Fibroblast of villous mesenchyme (primary cell): ENCODE results near the gene CRABP2. TPM values are rescaled to one million over a fixed set of nuclear protein-coding genes. Genes with fewer than 3 reads are reported as not detected.

Experiments used
- DNase-seq: peaks from one replicate; pipeline ENCODE4 v3.0.0-alpha.2; 2010; ENCODE audit warnings: low read depth
- H3K4me3 ChIP-seq: 2 replicates; pipeline ENCODE4 v1.5.1; 2011; ENCODE audit warnings: low read depth, mild to moderate bottlenecking, low read length
- total RNA-seq: library from RNA; depleted of rRNA; stranded (reverse); fragments of >200 nt; gene quantifications from 2 replicates; pipeline ENCODE4 v1.2.3, GENCODE V29; 2012
- TF ChIP-seq, protein P1 (sequence below): IDR thresholded peaks from 2 replicates; pipeline ENCODE4 v1.5.1; 2012; ENCODE audit warnings: low read depth, mild to moderate bottlenecking, low read length; ENCODE audit not compliant: insufficient read depth

CRABP2 gene
- total RNA-seq, 1 donor: 80.7 TPM

DNA sequence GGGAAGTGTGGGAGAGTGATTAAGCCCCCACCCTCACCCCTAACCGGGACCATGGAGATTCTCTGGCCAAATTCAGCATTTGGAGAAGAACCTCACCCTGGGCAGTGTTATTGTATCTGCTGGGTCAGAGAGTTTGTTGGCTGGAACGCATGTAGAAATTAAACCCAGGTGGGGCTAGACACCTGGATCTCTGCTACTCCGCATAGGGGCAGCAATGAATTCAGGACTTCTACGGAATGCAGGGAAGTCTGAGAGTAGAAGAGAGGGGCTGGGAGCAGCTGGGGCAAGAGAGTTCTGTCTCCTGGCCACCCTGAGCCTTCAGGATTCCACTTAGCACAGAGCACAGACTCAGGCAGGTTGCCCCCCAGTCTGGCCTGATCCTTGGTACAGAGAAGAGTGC lies 3.6 kb upstream of the CRABP2 start:
- TF ChIP-seq, protein P1, sequence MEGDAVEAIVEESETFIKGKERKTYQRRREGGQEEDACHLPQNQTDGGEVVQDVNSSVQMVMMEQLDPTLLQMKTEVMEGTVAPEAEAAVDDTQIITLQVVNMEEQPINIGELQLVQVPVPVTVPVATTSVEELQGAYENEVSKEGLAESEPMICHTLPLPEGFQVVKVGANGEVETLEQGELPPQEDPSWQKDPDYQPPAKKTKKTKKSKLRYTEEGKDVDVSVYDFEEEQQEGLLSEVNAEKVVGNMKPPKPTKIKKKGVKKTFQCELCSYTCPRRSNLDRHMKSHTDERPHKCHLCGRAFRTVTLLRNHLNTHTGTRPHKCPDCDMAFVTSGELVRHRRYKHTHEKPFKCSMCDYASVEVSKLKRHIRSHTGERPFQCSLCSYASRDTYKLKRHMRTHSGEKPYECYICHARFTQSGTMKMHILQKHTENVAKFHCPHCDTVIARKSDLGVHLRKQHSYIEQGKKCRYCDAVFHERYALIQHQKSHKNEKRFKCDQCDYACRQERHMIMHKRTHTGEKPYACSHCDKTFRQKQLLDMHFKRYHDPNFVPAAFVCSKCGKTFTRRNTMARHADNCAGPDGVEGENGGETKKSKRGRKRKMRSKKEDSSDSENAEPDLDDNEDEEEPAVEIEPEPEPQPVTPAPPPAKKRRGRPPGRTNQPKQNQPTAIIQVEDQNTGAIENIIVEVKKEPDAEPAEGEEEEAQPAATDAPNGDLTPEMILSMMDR: no peak
- DNase-seq: no peak
- no peak overlapping the region for H3K4me3 ChIP-seq

DNA sequence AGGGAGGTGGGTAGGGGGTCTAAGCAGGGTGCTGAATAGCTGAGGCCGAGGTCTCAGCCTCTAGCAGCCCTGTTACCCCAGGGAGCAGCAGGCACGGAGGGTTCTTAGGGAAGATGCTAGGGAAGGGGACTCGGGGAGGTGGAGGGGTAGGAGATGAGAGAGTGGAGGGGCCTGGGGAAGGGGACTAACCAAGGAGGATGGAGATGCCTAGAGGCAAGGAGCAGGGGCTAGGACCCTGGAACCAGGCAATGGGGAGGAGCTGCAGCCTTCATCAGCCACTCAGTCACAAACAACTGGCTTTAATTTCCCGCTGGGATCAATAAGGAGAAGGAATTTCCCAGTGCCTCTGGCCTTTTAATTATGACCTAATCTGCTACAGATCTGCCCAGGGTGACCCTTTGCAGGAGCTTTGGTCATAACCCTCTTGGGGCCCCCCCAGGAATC lies 2.9 kb upstream of the CRABP2 start:
- no peak for DNase-seq
- H3K4me3 ChIP-seq: no peak overlapping the region
- TF ChIP-seq, protein P1: no peak

DNA sequence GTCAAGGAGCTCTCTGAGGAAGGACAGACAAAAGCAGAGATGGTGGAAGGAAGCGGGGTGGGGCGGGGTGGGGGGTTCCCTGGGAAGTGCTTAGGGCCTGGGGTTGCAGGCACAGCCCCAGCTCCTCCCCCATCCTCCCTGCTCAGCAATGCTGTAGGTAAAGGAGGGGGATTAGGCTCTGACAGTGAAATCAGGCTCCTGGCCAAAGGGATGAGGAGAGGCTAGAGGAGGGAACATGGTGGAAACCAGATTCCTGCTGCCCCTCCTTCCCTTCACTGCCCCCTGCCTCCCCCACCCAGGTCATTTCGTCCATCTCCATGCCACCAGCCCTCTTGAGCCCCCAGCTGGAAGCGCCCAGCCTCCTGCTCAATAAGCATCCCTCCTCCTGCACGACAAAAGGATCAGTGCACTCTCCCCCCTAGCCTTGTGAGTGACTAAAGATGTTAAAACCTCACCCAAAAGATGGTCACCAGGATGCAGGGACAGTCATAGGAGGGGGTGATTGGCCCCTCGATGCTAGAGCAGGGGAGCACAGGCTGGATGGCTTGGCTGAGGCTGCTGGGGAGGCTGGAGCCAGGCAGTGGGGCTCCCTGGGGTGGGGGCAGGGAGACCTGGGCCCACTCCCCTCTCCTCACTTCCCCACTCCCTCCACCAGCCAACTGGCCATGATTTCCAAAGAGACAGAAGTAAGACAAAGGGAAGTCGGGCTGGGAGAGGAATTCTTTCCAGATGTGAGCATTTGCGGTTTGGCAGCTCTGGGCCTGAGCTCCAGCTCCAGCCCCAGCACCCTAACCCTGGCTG lies 2.2 kb upstream of the CRABP2 start:
- peak; percentile 67 for DNase-seq
- H3K4me3 ChIP-seq: no peak overlapping the region
- TF ChIP-seq, protein P1: no peak

DNA sequence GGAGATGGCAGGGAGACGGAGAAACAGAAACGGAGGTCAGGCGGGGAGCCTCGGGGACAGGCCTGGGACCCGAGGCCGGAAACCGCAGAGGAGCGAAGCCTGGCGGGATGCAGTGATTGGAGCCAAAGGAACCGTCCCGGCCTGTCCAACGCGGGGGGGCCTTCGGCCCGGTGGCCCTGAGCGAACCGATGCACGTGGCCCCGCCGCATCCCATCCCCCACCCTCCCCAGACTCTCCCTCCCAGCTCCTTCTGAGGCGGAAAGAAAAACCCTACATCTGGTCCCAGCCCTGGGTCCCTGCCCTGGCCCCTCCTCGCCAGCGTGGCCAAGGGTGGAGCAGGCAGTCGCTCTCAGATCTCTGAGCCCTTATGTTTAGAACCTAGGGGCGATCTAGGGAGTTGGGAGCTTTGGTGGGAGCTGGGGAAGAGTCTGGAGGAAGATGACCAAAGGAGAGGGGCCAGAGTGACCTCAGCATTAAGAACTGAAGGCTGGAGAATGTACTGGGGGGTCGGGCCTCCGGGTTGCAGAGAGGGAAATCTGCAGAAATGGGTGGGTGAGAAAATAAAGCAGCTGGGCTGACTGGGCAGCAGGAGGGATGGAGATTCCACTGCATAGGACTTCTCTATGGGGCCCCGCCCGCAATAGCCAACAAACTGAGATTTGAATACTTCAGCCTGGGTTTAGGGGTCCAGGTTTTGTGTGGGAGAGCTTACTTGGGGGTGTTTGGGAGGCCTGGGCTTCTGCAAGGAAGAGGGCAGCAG lies 1.5 kb upstream of the CRABP2 start:
- H3K4me3 ChIP-seq: peak overlapping the region; percentile 63
- peak; percentile 87 for DNase-seq
- TF ChIP-seq, protein P1: no peak

DNA sequence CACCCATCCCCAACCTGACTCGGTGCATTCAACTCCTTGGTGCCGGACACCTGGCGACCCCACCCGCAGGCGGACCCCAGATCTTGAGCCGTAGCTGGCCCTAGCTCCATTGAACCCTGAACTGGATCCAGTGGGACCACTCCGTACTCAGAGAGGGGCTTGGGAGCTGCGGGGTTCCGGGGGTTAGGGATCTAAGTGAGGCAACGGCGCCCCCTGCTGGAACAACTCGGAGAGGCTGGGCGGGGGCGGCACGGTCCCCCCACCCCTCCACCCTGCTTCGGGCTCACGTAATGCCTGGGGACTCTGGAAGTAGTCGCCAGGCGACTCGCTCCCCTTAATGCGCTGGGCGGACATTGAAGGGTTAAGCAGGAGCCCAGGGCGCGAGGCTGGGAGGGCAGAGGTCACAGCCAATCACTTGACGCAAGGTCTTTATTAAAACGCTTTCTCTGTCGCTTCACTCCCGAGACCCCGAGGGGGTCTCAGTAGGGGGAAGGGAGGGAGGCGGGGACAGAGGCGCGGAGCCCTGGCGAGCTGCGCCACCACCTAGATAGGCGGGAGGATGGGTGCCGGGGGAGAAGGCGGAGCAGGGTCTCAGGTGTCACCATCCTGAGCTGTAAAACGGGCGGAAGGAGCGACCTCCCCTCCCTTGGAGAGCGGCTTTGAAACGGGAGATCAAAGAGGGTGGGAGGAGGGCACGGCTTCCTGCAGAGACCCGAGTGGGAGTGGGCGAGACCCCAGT lies 704 bp upstream of the CRABP2 start:
- peak overlapping the region; percentile 63 for H3K4me3 ChIP-seq
- TF ChIP-seq, protein P1: peak; percentile 77
- peak; percentile 70 for DNase-seq

DNA sequence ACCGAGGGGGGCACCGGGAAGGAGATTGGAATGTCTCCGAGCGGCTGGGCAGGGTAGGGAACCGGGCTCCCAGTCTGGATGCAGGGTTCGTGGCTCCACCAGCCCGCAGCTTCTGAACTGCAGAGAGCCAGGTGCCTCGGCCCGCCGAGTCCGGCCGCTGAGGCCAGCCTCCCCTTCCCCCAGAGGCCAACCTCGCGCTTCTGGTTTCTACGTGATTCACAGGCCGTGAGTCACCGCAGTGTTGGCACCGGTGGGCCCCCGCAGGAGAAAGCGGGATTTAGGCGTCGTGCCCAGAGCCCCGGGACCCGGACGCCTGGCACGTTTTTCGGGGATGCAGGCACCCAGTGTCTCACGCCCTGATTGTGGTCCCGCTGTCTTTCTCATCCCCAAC lies 458 bp downstream of the CRABP2 start:
- peak overlapping the region; percentile 63 for H3K4me3 ChIP-seq
- TF ChIP-seq, protein P1: no peak
- DNase-seq: peak; percentile 65
